GM19468 (cell line): ENCODE measurements around the gene FADD.

ENCODE experiments used
- ATAC-seq: cut with Tn5 transposase; IDR thresholded peaks from one replicate; pipeline ENCODE4 v1.9.1; 2021; ENCODE audit warnings: mild to moderate bottlenecking, moderate library complexity, moderate number of reproducible peaks; ENCODE audit not compliant: unreplicated experiment; ENCODE audit errors: extremely low read depth

The FADD gene

DNA sequence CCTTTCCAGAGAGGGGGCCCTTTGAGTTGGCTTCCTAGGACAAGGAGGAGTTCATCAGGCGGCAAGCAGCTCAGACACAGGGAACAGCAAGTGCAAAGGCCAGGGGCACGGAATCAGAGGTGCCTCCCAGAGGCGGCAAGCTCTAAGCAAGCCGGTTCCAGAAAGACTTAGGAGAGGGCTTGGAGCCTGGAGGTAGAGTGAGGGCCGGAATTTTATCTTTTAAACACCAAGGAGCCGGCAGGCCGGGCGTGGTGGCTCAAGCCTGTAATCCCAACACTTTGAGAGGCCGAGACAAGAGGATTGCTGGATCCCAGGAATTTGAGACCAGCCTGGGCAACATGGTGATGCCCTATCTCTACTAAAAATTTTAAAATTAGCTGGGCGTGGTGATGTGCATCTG lies 26.6 kb downstream of the FADD start:
- no peak for ATAC-seq

DNA sequence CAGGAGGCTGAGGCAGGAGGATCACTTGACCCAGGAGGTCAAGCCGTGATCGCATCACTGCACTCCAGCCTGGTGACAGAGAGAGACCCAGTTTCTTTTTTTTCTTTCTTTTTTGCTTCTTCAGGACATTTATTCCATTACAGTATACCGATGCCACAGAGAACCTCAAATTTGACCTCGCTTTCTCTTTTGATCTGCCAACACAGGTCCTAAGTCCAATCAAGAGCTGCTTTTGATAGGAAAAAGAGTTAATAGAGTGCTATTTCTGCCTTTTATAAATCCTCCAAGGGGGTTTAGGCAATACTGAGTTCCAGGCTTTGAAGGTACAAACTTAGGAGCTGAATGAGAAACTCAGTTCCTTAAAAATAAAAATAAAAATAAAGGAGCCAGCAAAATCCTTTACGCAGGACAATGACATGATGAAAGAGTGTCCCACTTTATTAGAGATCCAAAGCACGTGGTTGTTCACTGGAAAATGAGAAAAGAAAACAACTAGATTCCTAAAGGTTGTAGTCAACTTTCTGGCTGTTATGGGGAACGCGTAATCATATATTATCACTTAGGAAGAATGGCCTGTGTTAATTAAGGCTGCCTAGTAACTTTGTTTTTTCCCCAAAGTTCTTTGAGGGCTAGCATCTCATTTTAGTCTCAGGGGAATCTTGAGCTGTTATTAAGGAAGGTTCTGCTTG lies 27.2 kb downstream of the FADD start:
- ATAC-seq = no peak

DNA sequence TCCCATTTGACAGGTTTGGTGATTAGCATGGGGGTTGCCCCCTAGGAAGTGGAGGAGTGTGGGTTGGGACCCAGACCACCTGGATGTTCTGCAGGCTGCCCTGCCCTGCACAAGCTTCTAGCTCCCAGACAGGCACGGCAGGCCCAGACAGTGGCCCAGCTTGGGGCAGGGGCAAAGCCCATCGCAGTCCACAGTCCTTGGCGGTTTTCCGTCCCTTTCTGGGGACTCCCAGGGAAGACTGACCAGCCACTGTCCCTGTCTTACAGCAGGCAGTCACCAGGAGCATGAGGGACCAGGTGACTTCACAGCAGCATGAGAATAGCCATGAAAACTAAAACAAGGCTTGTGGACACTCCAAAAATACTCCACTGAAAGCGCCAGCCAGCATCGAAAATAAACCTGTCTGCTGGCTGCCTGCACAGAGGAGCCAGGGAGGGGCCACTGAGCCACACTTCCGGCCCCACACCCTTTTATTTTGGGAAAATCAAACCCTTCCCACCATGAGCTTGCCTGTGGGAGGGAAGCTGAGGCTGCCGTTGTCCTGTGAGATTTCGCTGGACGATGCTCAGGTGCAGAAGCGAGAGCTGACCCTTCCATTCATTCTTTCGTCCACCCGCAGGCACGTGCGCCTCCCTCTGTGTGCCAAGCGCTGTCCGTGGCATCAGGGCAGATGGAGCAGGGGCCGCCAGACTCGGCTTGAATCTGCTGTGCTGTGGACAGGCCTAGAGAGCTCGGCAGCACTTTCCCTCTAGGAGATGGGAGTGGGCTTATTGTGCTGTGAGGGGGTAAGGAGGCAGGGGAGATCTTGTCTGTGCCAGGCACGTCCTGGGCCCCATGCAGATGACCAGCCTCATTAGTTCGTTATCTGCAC lies 28.0 kb downstream of the FADD start:
- ATAC-seq = no peak

DNA sequence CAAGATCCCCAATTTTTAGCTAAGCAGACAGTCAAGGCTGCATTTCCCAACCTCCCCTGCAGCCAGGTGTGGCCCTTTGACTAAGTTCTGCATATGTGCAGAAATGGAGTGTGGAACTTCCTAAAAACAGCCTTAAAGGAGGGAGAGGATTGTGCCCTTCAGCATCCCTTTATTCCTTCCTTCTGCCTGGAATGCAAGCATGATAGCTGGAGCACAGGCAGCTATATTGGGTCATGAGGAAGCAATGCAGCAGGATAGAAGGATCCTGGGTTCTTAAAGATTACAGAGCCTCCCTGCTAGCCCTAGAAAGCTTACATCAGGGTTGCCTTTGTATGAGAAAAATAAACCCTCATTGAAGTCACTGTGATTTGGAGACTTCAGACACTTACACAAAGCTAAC lies 29.9 kb downstream of the FADD start:
- no peak for ATAC-seq

DNA sequence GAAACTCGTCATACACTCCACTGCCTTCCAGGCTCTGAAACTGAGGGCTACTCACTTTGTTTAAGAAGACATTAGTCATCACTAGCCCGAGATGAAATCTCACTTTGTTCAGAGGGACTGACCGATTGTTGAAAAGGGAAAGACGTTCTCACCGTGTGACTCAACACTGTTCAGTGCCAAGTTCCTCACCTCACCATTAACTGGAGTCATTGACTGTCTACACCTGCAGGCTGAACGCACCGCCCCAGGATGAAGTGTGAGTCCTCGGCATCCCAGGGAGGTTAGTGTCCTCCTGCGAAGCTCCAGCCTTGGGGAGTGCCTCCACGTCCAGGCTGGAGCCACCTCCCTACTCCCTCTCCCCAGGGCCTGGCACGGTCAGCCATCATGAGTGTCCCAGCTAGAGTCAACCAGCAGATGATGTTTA lies 30.4 kb downstream of the FADD start:
- no peak for ATAC-seq

DNA sequence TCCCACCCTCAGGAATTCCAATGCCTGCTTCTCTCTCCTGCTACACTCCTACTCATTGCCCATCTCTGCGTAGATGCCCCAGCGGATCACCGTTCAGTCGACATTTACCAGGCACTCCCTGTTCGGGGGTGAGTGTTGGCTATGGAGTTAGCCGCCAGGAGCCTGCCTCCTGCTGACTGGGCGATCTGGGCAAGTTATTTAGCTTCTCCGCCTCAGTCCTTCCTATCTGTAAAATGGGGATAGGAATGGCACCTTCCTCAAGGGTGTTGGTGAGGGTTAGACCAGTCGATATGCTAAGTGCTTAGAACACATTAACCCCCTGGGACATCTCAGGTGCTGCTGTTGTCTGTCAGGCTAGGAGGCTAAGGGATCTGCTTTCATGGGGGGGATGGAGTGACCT lies 30.9 kb downstream of the FADD start:
- ATAC-seq = no peak

DNA sequence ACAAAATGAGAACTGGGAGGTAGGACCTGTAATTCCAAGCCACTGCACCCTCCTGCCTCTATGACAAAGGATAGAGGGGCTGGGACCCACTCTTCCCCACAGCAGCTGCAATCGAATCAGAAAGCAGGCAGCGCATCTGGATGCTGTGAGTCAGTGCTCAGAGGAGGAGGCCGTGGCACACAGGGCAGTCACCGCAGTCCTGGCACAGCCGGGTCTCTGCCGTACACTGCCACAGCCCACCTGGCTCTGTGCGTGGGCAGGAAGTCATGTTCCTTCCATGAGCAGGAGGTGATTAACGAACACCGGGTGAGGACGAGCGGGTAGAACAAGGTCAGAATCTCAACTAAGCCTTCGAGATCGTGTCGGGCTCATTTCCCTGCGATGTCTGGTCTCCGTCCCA lies 37.2 kb downstream of the FADD start:
- ATAC-seq = no peak

DNA sequence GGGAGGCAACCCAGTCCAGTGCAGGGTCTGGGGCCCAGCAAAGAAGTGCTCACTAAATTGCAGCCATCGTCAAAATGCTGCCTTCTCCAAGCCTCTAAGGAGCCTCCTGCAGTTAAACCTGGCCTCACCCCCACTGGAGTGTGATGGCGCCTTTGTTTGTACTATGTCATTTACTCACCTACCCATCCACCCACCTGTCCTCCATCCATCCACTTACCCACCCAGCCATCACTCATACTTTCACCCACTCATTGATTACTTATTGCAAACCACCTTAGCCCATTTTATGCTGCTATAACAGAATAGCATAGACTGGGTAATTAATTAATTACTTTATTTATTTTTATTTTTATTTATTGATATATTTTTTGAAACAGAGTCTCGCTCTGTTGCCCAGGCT lies 38.6 kb downstream of the FADD start:
- no peak for ATAC-seq

DNA sequence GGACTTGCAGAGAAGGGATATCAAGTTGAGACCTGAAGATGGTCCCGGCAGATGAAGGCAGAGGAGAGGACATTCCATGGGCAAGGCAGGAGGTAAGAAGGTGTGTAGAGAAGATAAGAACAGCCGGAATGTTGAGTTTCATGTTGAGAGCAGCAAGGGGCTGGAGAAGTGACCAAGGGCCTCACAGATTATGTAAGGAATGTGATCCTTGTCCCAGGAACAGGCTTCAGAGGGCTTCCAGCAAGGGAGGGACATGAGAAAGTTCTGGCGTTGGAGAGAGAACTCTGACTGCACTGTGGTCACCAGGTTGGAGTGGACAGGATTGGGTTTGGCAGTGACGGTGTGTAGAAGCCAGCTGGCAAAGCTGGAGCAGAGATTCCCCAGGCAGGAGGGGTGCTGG lies 39.8 kb downstream of the FADD start:
- no peak for ATAC-seq

DNA sequence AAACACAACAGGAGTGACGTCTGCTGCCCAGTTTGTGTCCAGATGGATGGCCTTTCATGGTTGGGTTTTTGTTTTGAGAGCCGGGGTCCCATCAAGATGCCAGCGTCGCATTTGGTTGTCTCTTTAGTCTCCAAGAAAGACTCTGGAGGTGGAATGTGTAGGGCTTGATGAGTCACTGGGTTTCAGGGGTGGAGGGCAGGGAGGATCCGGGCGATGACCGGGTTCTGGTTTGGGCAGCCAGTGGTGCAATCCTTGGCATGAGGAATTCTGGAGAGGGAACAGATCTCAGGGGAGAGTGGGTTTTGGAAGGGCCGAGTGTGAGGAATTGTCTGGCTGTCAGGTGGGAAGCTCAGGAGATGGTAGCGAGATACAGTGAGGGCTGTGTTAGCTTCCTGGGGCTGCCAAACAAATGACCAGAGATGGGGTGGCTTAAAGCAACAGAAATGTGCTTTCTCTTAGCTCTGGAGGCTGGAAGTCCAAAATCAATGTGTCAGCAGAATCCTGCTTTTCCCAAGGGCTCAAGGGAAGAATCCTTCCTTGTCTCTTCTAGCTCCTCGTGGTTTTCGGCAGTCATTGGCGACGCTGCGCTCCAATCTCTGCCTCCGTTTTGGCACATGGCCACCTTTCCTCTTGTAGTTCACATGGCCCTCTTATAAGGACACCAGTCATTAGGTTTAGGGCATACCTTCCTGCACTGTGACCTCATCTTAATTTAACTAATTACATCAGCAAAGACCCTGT lies 41.0 kb downstream of the FADD start:
- ATAC-seq = no peak

DNA sequence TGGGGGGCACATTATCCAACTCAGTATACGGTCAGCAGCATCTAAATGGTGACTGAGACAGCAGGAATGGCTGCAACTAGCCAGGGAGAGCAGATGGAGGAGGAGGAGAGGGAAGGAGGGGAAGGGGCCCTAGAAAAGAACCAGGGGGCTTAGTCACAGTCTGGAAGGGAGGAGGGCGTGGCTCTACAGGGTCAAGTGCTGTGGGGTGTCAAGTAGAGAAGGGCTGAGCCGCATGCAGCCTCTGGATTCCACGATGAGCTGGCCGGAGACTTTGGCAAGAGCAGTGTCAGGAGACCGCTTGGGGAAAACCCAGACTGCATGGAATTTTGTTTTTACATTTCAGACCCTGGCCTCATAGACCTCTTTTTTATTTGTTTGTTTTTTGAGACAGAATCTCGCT lies 41.6 kb downstream of the FADD start:
- ATAC-seq = no peak

DNA sequence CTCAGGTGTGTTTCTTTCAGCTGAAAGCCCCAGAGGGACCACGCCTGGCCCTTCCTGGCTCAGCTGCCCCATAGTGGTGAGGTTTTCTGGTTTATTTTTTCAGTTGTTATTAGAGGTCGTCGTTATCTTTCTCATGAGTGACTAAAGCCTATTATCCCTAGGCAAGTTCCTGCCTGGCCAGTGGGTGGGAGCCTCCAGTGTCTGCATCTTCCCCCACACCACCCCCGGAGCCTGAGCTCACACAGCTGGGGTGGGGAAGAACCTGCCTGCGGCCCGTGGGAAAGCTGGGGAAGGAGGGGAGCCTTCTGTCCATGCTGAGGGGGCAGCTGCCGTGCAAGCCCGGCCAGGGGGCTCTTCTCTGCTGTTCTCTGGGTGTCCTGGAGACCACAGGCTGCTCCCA lies 43.1 kb downstream of the FADD start:
- no peak for ATAC-seq

DNA sequence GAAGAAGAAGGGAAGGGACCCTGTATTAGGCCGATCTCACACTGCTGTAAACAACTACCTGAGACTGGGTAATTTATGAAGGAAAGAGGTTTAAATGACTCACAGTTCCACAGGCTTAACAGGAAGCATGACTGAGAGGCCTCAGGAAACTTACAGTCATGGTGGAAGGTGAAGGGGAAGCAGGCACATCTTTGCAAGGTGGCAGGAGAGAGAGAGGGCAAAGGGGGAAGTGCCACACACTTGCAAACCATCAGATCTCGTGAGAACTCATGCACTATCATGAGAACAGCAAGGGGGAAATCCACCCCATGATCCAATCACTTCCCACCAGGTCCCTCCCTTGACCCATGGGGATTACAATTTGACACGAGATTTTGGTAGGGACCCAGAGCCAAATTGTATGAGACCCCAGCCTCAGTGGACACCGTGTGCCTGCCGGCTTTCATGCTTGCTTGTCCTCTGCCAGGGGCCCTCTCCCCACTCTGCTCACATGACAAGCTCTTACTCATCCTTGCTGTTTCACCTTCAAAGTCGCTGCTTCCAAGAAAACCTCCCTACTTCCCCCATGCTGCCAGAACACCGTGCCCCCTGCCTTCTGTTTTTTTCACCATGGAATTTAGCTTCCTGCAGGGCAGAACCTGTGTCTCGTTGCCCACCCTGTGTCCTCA lies 44.1 kb downstream of the FADD start:
- no peak for ATAC-seq

DNA sequence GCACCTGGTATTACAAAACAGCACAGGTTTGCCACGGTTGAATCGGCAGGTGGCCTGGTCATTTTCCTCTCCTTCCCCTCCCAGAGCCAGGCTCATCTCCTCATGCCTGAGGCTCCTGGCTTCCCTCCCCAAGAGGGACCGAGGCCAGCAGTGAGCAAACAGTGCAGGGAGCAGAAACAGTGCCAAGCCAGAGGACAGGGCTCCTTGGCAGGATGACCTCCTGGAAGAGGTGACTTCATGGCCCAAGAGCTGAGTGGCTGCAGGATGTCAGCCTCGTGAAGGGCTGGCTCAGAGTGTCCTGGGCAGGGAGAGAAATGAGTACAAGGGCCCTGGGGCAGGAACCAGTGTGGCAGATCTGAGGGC lies 44.6 kb downstream of the FADD start:
- ATAC-seq = no peak

DNA sequence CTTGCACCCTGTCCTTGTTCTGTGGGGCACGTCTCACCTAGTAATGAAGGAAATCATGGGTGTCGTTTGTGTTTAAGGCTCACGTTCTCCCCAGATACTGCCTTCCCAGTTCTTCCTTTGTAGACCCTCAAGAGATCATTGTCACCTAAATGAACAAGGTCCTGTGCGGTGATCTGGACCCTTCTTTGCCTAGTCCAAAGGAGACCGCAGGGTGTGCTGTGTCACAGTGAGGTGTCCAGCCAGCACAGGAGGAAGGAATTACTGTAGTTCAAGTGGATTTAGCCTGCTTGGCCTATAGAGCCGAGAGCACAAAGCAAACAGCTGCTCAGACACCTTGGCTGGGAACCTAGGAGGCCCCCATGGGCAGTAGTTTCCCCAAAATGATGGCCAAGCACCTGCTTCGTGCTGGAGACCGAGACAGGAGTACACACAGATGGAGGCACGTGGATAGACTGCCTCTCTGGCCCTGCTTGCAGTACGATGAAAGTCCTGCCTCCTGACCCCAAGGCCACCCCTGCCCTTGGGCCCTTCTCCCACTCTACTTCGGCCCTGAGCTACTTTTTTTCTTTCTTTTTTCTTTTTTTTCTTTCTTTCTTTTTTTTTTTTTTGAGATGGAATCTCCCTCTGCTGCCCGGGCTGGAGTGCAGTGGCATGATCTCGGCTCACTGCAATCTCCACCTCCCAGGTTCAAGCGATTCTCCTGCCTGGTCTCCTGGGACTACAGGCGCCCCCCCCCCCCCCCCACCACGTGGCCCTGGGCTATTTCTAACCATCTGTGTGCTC lies 48.0 kb downstream of the FADD start:
- no peak for ATAC-seq

DNA sequence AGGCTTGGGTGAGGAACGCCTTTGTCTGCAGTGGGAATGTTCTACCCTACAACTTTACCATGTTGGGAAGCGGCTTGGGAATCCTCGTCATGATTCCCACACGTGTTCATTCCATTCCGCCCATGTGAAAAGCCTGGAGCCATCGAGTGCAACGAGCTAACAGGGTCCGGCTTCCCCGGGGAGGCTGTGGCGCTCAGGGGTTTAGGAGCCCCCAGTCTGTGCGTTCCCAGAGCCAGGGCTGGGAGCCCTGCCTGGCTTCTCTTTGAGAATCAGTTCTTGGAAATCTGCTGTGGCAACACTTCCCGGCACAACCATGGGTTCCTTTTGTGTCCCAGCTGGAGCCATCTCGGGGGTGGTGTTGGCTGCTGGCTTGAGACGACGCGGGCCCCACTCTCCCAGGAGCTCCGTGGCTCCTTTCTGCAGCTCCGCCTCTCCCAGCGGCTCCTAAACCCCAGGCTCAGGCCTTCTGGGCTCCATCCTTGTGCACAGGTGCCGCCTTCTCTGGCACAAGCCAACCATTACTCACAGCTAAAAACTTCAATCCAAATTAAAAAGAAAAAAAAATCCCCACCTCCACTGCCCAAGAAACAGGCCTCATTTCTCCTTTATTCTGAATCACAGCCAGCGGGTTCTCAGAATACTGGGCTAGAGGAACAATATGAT lies 48.7 kb downstream of the FADD start:
- no peak for ATAC-seq

DNA sequence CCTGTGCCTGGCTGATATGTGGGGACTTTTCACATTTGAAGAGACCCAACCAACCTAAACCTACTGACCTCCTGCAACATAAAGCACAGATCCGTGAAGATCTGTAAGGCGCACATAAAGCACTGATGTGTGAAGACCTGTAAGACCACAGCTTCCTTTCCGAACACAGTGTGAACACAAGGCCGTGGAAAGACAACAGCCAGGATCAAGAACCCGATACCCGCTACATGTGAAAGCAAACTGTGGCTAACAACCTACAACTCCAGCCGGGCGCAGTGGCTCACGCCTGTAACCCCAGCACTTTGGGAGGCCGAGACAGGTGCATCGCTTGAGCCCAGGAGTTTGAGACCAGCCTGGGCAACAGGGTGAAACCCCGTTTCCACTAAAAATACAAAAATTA lies 49.7 kb downstream of the FADD start:
- ATAC-seq = peak; percentile 39

DNA sequence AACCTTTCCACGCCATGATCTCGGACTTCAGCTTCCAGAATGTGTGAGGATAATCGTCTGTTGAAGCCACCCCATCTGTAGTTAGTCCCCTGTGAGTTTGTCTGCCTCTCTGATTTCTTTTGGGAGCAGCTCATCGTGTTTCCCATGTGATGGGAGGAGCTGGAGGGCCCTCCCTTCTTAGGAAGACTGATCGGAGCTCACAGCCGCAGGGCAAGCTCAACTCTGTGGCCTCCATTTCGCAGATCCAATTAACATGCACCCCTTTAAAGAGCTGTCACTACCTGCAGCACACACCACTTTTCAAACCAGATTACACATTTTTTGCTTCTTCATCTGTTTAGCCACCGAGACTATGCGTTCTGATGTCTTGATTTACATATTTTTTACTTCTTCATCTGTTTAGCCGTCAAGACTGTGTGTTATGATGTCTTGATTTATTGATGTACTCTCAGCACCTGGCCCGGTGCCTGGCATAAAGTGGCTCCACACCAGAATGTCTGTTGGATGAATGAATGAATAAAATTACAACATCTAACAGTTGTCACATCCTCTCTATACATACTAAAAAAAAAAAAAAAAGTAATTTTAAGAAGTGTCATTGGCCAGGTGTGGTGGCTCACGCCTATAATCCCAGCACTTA lies 52.5 kb downstream of the FADD start:
- ATAC-seq = no peak
